Measurements from ENCODE around the gene MYLK2.

GRCh38 chr20:31817461-31817860 is 1.7 kb upstream of the MYLK2 start:
- TF ChIP-seq CTCF (IDR thresholded peaks at IDR 0.05), result no peak
- TF ChIP-seq POLR2A (IDR thresholded peaks at IDR 0.05), result no peak

All from adrenal gland (tissue), 5 donors.